HuH-7 (cell line): ENCODE results near the gene PCSK5.
A peak's percentile ranks its signal among the peaks of the same experiment; 100 is the strongest.
"Not testable (repeated sequence)": the region's sequence is repeated elsewhere in the genome, so short reads cannot be mapped to it uniquely, and the experiment has no call there.

ENCODE experiments used
- DNase-seq: peaks from one replicate; pipeline ENCODE4 v3.0.0; 2011; ENCODE audit warnings: low spot score

PCSK5 gene

GRCh38 chr9:75890472-75891276 is at the start of gene PCSK5:
TSS of gene PCSK5 (plus strand) at chr9:75890673. CDS start at chr9:75891182, 509 bp downstream.
- peak; percentile 92 for DNase-seq

- no peak for DNase-seq
Observed at GRCh38 chr9:75844321-75844720, 46.2 kb upstream of the PCSK5 start.

DNA sequence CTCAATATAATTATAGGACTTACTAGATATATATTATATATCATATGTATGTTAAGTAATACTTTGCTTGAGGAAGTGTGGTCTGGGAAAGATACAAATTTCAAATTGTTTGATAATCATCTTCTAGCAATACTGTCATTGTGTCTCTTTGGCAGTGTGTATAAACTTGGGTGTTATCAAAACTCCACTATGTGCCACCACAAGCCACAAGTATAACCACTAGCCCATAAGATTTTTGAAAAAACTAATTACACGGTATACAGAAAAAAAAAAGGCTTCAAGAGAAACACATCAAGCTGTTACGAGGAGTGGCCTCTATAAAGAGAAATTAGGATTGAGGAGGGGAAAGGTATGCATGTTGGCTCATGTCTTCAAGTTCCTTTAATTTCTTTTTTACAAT is 44.7 kb upstream of the PCSK5 start:
- DNase-seq: no peak

- DNase-seq: no peak
Observed at GRCh38 chr9:75847085-75847484, 43.4 kb upstream of the PCSK5 start.

DNA sequence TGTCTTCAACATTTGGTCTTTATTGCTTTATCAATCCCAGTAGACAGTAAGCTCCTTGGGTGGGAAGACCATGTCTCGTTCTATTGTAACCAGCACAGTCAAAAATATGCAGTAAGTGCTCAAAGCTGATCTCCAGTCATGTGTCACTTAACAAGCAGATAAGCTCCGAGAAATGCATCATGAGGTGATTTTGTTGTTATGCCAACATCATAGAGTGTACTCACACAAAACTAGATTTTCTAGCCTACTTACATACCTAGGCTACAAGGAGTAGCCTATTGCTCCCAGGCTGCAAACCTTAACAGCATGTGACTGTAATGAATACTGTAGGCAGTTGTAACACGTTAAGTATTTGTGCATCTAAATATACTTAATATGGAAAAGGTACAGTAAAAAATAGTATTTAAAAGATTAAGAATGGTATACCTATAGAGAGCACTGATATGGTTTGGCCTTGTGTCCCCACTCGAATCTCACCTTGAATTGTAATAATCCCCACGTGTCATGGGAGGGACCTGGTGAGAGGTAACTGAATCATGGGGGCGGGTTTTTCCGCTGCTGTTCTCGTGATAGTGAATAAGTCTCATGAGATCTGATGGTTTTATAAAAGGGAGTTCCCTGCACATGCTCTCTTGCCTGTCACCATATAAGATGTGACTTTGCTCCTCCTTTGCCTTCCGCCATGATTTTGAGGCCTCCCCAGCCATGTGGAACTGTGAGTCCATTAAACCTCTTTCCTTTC is 39.8 kb upstream of the PCSK5 start:
- no peak for DNase-seq

- DNase-seq: no peak
Observed at GRCh38 chr9:75851917-75852316, 38.6 kb upstream of the PCSK5 start.

GRCh38 chr9:75852746-75853145 is 37.7 kb upstream of the PCSK5 start:
- no peak for DNase-seq

DNA sequence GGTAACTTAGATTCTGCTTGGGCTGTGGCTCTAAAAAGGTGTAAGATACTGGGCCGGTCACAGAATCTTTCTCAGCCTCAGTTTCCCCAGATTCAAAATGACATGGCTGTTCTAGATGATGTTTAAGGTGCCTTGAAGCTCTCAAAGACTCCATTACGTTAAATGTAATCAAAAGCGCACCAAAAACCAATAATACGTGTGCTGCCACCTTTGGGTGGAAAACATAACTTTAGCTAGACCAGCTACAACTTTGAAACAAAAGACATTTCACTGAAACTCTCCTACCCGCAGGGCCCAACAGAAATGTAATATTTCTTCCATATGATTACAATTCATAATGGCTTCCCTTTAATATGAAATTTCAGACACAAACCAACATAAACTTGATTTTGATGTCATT is 35.0 kb upstream of the PCSK5 start:
- no peak for DNase-seq

DNA sequence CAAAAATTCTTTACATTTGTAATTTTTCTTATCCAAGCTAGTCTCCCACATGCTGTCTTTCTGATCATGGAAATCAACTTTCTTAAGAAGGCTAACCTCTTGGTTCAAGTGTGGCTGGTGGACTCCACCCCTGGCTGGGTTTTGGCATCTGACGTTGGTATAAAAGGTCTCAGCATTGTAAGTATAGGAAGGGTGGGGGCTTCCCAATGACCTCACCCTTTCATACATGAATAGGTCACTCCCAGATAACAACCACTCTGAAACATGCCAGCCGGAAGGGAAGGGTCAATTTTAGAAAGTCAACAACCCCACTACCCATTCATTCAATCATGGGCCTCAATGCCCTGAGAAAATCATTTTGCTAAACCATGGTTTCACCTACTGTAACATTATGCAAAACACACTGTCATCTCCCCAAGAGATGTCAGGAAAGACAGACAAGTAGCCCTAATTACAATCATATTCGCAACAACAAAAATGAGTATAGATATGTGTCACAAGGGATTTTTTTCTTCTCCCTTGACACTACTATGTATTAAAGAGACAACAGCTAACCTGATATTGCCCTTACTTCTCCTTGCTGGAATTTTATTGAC is 31.9 kb upstream of the PCSK5 start:
- DNase-seq: no peak

- no peak for DNase-seq
Observed at GRCh38 chr9:75864266-75864665, 26.2 kb upstream of the PCSK5 start.

GRCh38 chr9:75866273-75866871 is 24.1 kb upstream of the PCSK5 start:
- DNase-seq: no peak

- not testable (repeated sequence) for DNase-seq
Observed at GRCh38 chr9:75868526-75868925, 21.9 kb upstream of the PCSK5 start.

- DNase-seq: no peak
Observed at GRCh38 chr9:75869236-75869635, 21.2 kb upstream of the PCSK5 start.

DNA sequence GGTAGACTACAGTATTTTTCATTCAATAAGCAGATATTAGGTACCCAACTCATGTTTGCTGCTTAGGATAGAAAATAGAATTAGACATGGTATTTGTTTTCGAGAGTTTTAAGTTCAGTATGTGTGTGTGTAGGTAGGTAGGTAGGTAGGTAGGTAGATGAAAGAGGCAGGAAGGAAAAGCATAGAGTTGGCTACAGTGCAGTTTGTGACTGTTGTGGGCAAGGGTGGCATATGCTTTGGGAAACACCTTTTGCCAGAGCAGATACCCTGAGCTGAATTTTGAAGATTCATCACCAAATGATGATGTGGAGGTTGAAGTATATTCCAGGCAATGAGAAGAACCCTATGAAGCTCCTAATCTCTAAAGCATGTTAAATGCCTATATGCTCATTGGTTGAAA is 20.0 kb upstream of the PCSK5 start:
- DNase-seq: no peak

DNA sequence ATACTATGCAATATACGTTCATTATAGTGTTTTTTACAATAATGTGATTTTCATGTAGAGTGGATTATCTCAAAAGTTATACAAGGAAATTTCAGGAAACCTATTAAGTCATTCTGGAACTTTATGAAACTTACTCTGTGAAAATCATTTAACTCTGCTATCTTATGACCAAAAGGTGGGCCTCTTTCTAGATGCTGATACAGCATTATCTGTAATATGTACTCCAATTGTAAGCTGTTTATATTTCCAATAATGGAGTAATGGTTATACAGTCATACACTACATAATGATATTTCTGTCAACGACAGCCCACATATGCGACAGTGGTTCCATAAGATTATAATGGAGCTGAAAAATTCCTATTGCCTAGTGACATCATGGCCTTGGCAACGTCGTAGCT is 18.8 kb upstream of the PCSK5 start:
- no peak for DNase-seq

- DNase-seq: no peak
Observed at GRCh38 chr9:75873712-75874111, 16.8 kb upstream of the PCSK5 start.

- no peak for DNase-seq
Observed at GRCh38 chr9:75876999-75877640, 13.4 kb upstream of the PCSK5 start.

DNA sequence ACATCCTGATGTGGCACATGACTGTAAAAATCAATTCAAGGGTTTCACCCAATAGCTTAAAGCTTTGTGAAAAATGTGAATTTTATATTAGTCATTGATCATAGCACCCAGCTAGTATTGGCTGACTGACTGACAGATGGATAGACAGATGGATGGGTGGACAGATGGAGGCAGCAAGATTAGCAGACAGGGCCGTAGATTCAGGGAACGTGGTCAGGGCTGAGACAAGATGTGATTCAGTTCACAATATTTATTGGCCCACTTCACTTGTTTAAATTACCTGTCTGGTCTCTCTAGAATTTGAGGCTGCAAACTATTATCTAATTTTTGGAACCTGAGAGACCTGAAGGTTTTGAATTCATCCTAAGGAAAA is 12.0 kb upstream of the PCSK5 start:
- no peak for DNase-seq

- DNase-seq: no peak
Observed at GRCh38 chr9:75880618-75881017, 9.9 kb upstream of the PCSK5 start.

- no peak for DNase-seq
Observed at GRCh38 chr9:75881761-75882160, 8.7 kb upstream of the PCSK5 start.

DNA sequence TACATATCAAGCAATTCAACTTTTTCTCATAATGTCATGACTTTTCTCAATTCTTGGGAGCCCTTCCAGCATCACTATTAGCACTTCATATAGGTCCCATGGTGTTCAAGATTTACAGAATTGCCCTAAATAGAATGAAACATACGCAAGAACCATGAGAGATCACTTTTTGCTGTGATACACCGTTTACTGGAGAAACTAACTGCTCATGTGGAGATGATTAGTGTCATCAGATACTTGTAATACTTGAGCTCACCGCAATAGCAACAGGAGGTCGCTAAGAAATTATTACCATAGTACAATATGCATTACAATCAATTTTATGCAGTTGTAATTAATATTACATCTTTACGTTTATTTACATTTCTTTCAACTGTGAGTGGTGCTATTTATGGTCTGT is 4.8 kb upstream of the PCSK5 start:
- no peak for DNase-seq

DNA sequence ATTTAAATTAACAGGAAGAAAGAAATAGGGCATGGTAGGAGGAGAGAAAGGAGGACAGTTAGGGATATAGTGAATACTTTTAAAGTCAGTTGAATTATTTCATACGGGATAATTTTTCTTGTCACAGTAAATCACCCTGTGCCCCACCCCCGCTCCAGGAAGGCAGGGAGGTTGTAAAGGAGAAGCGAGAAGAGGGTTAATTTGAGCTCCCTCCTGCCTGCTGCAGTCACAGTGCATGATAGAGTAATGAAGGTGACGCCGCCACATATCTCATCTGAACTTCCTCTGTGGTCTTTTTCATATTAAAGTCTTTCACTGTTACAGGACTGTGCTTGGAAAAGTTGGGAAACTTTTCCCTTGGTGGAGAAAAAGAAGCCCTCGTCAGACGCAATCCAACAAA is 896 bp upstream of the PCSK5 start:
- DNase-seq: peak; percentile 32
